T-helper 9 cell (primary cell): ENCODE results near the gene NUDT9.
"Not testable (repeated sequence)": the region's sequence is repeated elsewhere in the genome, so short reads cannot be mapped to it uniquely, and the experiment has no call there.

Source experiments
- DNase-seq: peaks from one replicate; pipeline ENCODE4 v3.0.0-alpha.2; 2020

The NUDT9 gene

GRCh38 chr4:87409420-87409939 is 12.9 kb upstream of the NUDT9 start:
- DNase-seq = no peak

GRCh38 chr4:87410157-87410556 is 12.2 kb upstream of the NUDT9 start:
- DNase-seq = no peak

GRCh38 chr4:87410679-87411078 is 11.7 kb upstream of the NUDT9 start:
- DNase-seq = no peak

GRCh38 chr4:87414816-87415215 is 7.6 kb upstream of the NUDT9 start:
- DNase-seq = no peak

- DNase-seq = no peak
Observed at GRCh38 chr4:87416965-87417364, 5.4 kb upstream of the NUDT9 start.

- DNase-seq = not testable (repeated sequence)
Observed at GRCh38 chr4:87418410-87418809, 4.0 kb upstream of the NUDT9 start.

- no peak for DNase-seq
Observed at GRCh38 chr4:87419578-87420249, 2.7 kb upstream of the NUDT9 start.

- DNase-seq = no peak
Observed at GRCh38 chr4:87420276-87420830, 2.0 kb upstream of the NUDT9 start.

GRCh38 chr4:87423317-87424098 is 1.1 kb downstream of the NUDT9 start:
- no peak for DNase-seq

- not testable (repeated sequence) for DNase-seq
Observed at GRCh38 chr4:87424099-87424543, 1.7 kb downstream of the NUDT9 start.

GRCh38 chr4:87425711-87426110 is 3.3 kb downstream of the NUDT9 start:
- DNase-seq = no peak

- no peak for DNase-seq
Observed at GRCh38 chr4:87426865-87427517, 4.6 kb downstream of the NUDT9 start.

GRCh38 chr4:87427518-87427868 is 5.1 kb downstream of the NUDT9 start:
- DNase-seq = no peak

GRCh38 chr4:87428979-87429378 is 6.6 kb downstream of the NUDT9 start:
- no peak for DNase-seq

- DNase-seq = no peak
Observed at GRCh38 chr4:87430038-87430437, 7.7 kb downstream of the NUDT9 start.

- DNase-seq = no peak
Observed at GRCh38 chr4:87433342-87433741, 11.0 kb downstream of the NUDT9 start.

GRCh38 chr4:87442889-87443288 is 20.5 kb downstream of the NUDT9 start:
- DNase-seq = no peak

- no peak for DNase-seq
Observed at GRCh38 chr4:87444741-87445140, 22.4 kb downstream of the NUDT9 start.

- DNase-seq = no peak
Observed at GRCh38 chr4:87445964-87446363, 23.6 kb downstream of the NUDT9 start.

- not testable (repeated sequence) for DNase-seq
Observed at GRCh38 chr4:87446375-87446774, 24.0 kb downstream of the NUDT9 start.

GRCh38 chr4:87451537-87451936 is 29.2 kb downstream of the NUDT9 start:
- no peak for DNase-seq

- DNase-seq = no peak
Observed at GRCh38 chr4:87458913-87459312, 36.5 kb downstream of the NUDT9 start.

GRCh38 chr4:87461281-87461700 is 38.9 kb downstream of the NUDT9 start:
- no peak for DNase-seq
